HL-60 (cell line): ENCODE data around the gene TRIM3.
A peak's percentile ranks its signal among the peaks of the same experiment; 100 is the strongest.

Experiments
- DNase-seq, 2 experiments: peaks; one replicate each; pipeline ENCODE4 v3.0.0-alpha.2; 2010 to 2020; ENCODE audit warnings: low read depth in 1 of 2, low spot score in 1 of 2
- H3K27ac ChIP-seq: fragments of 250-450 bp; sonication (Bioruptor Pico); replicated peaks from 2 replicates; pipeline ENCODE4 v1.5.1; 2020; ENCODE audit warnings: mild to moderate bottlenecking, moderate library complexity
- H3K27me3 ChIP-seq: fragments of 250-450 bp; sonication (Bioruptor Pico); 2 replicates; pipeline ENCODE4 v1.5.1; 2021; ENCODE audit warnings: mild to moderate bottlenecking, moderate library complexity; ENCODE audit not compliant: insufficient read depth, poor library complexity, severe bottlenecking
- H3K4me3 ChIP-seq: replicated peaks from 2 replicates; pipeline ENCODE4 v1.5.1; 2011; ENCODE audit warnings: mild to moderate bottlenecking, control low read depth, low read length; ENCODE audit not compliant: insufficient read depth
- CTCF ChIP-seq: IDR thresholded peaks from one replicate; pipeline ENCODE4 v1.5.1; 2011; ENCODE audit warnings: low read length, control low read depth, inconsistent platforms; ENCODE audit not compliant: insufficient read depth
- GABPA ChIP-seq: IDR thresholded peaks from 2 replicates; pipeline ENCODE4 v1.6.1; 2012; ENCODE audit warnings: low read depth
- POLR2AphosphoS5 ChIP-seq: IDR thresholded peaks from 2 replicates; pipeline ENCODE4 v1.6.1; 2012; ENCODE audit warnings: low read depth
- REST ChIP-seq: IDR thresholded peaks from 2 replicates; pipeline ENCODE4 v1.6.1; 2012; ENCODE audit warnings: low read depth; ENCODE audit not compliant: insufficient replicate concordance
- SPI1 ChIP-seq: IDR thresholded peaks from 2 replicates; pipeline ENCODE4 v1.6.1; 2012; ENCODE audit warnings: low read depth, mild to moderate bottlenecking, borderline replicate concordance

TRIM3 gene

GRCh38 chr11:6486256-6486655 is 12.5 kb upstream of the TRIM3 start:
- no peaks in the 10 kb centered on the region for H3K27me3 ChIP-seq
- no peak for DNase-seq
- no peak for TF ChIP-seq REST
- TF ChIP-seq CTCF, result no peak
- no peak for TF ChIP-seq GABPA
- no peak for TF ChIP-seq SPI1
- H3K27ac ChIP-seq, result no peak overlapping the region
- H3K4me3 ChIP-seq, result no peak overlapping the region

GRCh38 chr11:6485661-6486060 is 11.9 kb upstream of the TRIM3 start:
- DNase-seq, result no peak
- H3K27ac ChIP-seq, result no peak overlapping the region
- TF ChIP-seq POLR2AphosphoS5, result no peak
- TF ChIP-seq GABPA, result no peak
- no peak for TF ChIP-seq CTCF
- no peak for TF ChIP-seq SPI1
- no peak for TF ChIP-seq REST
- H3K4me3 ChIP-seq, result no peak overlapping the region
- no peaks in the 10 kb centered on the region for H3K27me3 ChIP-seq

DNA sequence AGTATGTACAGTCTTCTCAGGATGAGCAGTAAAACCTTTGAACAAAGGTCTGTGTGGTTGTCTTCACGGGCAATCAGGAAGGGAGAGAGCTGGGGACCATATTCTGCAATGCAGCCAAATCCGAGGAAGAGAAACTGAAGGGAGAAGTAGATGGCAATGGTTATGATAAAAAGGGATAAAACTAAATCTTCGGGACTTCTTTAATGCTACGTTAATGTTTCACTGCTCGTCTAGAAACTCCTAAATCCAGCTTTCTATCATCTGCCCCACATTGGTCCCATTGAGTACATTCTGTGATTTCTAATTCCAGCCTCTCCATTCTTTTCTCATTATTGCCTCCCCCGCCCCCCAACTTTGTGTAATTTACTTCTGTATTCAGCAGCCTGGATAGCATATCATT is 9.3 kb upstream of the TRIM3 start:
- H3K27me3 ChIP-seq, result no peaks in the 10 kb centered on the region
- TF ChIP-seq SPI1 (no peak), POLR2AphosphoS5 (no peak), GABPA (no peak)
- no peak overlapping the region for H3K27ac ChIP-seq
- DNase-seq, result no peak
- no peak overlapping the region for H3K4me3 ChIP-seq

GRCh38 chr11:6482441-6482840 is 8.7 kb upstream of the TRIM3 start:
- TF ChIP-seq POLR2AphosphoS5 (no peak), CTCF (no peak), SPI1 (no peak), GABPA (no peak), REST (no peak)
- no peaks in the 10 kb centered on the region for H3K27me3 ChIP-seq
- no peak for DNase-seq
- H3K4me3 ChIP-seq, result peak overlapping the region; percentile 84
- peak overlapping the region; percentile 84 for H3K27ac ChIP-seq
